Measurements from ENCODE around the gene NHSL1.

The NHSL1 gene

DNA sequence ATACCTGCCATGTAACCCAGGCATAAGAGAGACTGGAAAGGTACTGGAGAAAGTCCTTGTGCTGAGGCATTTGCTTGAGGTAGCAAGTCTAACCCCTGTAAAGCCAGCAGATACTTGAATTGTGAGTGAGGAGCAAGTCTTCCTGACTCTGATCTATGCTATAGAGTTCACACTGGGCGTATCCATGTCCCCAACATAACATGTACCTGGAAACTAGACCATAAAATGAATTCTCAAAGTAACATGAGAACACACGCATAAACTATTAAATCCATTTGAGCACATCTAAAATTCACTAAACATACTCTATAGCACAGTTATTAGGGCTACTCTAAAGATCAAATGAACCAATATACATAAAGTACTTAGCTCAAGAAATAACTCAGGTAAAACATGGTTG is 2.0 kb downstream of the NHSL1 start:
- WGBS, 2 experiments, result 94 to 95% methylated on average over 2 of the region's 2 CpGs
- H3K27ac ChIP-seq (ENCODE audit: insufficient read depth, low read depth, low read length, poor library complexity, severe bottlenecking), result no peak overlapping the region
- peaks cover 26% of the 10 kb centered on the region for H3K4me1 ChIP-seq (ENCODE audit: control insufficient read depth, insufficient read depth, low read length)
- no peaks in the 10 kb centered on the region for H3K27me3 ChIP-seq (ENCODE audit: control insufficient read depth, insufficient read depth, low read length, poor library complexity, severe bottlenecking)
- H3K36me3 ChIP-seq (ENCODE audit: control insufficient read depth, insufficient read depth, low read length), result no peaks in the 10 kb centered on the region
- no peak overlapping the region for H3K4me3 ChIP-seq (ENCODE audit: insufficient read depth, low read depth, low read length)
- no peaks in the 10 kb centered on the region for H3K9me3 ChIP-seq (ENCODE audit: control insufficient read depth, low read length)

DNA sequence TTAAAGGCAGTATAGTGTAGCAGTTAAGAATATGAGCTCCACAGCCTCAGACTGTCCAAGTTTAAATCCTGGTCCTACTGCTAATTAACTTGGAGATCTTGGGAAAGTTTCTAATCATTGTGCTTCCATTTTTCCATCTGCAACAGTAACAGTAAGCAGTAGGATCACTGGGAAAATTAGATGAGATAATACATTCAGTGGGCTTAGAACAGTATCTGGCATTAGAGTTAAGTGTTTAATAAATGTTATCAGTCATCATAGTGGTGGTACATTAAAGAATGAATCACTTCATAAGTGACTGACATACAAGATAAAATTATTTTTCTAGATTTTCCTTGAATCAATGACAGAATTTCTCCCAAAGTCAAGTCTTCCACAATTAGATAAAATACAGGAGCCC is 5.0 kb downstream of the NHSL1 start:
- Histone ChIP-seq H3K4me1 (ENCODE audit: control insufficient read depth, insufficient read depth, low read length) (peaks cover 21% of the 10 kb centered on the region), H3K36me3 (ENCODE audit: control insufficient read depth, insufficient read depth, low read length) (no peaks in the 10 kb centered on the region), H3K9me3 (ENCODE audit: control insufficient read depth, low read length) (no peaks in the 10 kb centered on the region), H3K4me3 (ENCODE audit: insufficient read depth, low read depth, low read length) (no peak overlapping the region), H3K27ac (ENCODE audit: insufficient read depth, low read depth, low read length, poor library complexity, severe bottlenecking) (no peak overlapping the region), H3K27me3 (ENCODE audit: control insufficient read depth, insufficient read depth, low read length, poor library complexity, severe bottlenecking) (no peaks in the 10 kb centered on the region)

DNA sequence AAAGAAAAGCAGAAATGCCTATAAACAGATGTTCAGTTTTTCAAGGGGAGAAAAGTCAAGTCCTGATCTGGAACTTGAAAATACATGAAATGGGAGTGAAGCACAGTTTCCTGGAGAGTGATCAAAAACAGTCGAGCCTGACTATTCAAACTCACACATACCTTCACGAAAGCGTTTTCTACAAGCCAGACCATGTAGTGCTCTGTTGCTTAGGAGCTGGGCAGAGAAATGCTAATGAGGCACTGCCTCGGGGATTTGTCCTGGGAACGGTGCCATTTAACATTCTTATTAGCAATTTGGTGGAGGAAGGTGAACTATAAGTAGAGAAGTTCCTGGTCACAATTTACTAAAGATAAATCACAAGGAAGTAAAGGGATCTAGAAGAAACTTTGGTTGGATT is 5.9 kb downstream of the NHSL1 start:
- H3K36me3 ChIP-seq (ENCODE audit: control insufficient read depth, insufficient read depth, low read length), result no peaks in the 10 kb centered on the region
- 9% methylated on average over 4 to 5 of the region's 5 CpGs for WGBS, 2 experiments
- no peaks in the 10 kb centered on the region for H3K9me3 ChIP-seq (ENCODE audit: control insufficient read depth, low read length)
- no peaks in the 10 kb centered on the region for H3K27me3 ChIP-seq (ENCODE audit: control insufficient read depth, insufficient read depth, low read length, poor library complexity, severe bottlenecking)
- H3K27ac ChIP-seq (ENCODE audit: insufficient read depth, low read depth, low read length, poor library complexity, severe bottlenecking), result no peak overlapping the region
- H3K4me3 ChIP-seq (ENCODE audit: insufficient read depth, low read depth, low read length), result no peak overlapping the region
- H3K4me1 ChIP-seq (ENCODE audit: control insufficient read depth, insufficient read depth, low read length), result peaks cover 13% of the 10 kb centered on the region

DNA sequence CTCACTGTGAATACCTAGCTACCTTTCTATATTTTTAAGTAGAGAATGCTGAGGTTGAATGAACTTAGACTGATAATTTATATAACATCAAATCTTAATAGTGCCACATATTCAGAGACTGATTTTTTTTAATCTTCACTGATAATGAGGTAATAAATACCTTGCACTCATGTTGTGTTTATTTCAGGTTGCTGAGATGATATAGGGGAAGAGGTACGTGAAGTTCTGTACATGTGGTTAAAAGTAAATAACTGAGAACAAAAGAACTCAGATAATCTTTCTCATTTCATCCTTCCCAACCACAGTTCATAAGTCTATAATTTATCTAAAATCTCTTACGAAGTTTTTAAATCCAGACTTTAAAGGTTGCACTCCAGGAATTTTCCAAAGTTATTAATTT is 6.4 kb downstream of the NHSL1 start:
- 80 to 92% methylated on average over 1 to 2 of the region's 2 CpGs for WGBS, 2 experiments
- Histone ChIP-seq H3K4me1 (ENCODE audit: control insufficient read depth, insufficient read depth, low read length) (peaks cover 8% of the 10 kb centered on the region), H3K9me3 (ENCODE audit: control insufficient read depth, low read length) (no peaks in the 10 kb centered on the region), H3K4me3 (ENCODE audit: insufficient read depth, low read depth, low read length) (no peak overlapping the region), H3K27ac (ENCODE audit: insufficient read depth, low read depth, low read length, poor library complexity, severe bottlenecking) (no peak overlapping the region), H3K27me3 (ENCODE audit: control insufficient read depth, insufficient read depth, low read length, poor library complexity, severe bottlenecking) (no peaks in the 10 kb centered on the region), H3K36me3 (ENCODE audit: control insufficient read depth, insufficient read depth, low read length) (no peaks in the 10 kb centered on the region)

DNA sequence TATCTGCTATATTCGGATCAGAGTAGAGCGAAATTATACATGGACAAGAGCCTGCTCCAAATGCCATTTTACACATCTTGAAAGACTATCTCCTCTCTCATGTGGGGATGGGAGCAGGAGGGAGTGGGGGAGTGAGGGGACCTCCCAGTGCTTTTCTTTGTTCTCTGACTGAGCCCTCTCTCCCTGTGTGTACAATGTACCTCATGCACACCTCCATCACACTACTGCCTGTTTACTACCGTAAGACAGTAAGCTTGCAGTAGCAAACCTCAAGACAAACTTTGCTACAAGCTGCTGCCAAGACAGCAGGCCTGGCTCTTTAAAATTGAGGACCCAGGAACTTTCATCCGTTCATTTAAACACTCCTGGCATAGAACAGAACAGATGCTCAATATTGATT is 7.2 kb downstream of the NHSL1 start:
- Histone ChIP-seq H3K4me3 (ENCODE audit: insufficient read depth, low read depth, low read length) (no peak overlapping the region), H3K9me3 (ENCODE audit: control insufficient read depth, low read length) (no peaks in the 10 kb centered on the region), H3K4me1 (ENCODE audit: control insufficient read depth, insufficient read depth, low read length) (peaks cover 7% of the 10 kb centered on the region), H3K27ac (ENCODE audit: insufficient read depth, low read depth, low read length, poor library complexity, severe bottlenecking) (no peak overlapping the region), H3K27me3 (ENCODE audit: control insufficient read depth, insufficient read depth, low read length, poor library complexity, severe bottlenecking) (no peaks in the 10 kb centered on the region), H3K36me3 (ENCODE audit: control insufficient read depth, insufficient read depth, low read length) (no peaks in the 10 kb centered on the region)
- WGBS, 2 experiments, result 69 to 80% methylated on average over 4 of the region's 4 CpGs

DNA sequence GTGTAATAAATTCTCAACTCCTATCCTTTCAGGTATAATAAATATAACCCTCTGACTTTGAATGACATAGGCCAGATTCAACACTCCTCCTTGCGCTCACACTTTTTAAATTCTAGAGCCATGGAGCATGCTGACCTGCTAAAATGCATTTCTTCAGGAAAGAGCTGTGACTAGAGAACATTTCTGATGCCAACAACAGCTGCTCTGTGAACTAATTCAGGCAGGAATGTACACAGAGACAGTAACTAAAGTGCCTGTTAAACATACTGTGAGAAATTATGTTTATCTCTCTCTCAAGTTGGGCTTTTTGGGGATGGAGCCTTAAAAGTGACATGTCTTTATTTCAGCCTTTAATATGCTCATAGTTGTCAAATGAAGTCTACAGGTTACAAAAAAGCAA is 8.3 kb downstream of the NHSL1 start:
- Histone ChIP-seq H3K4me1 (ENCODE audit: control insufficient read depth, insufficient read depth, low read length) (peaks cover 16% of the 10 kb centered on the region), H3K27me3 (ENCODE audit: control insufficient read depth, insufficient read depth, low read length, poor library complexity, severe bottlenecking) (no peaks in the 10 kb centered on the region), H3K27ac (ENCODE audit: insufficient read depth, low read depth, low read length, poor library complexity, severe bottlenecking) (no peak overlapping the region), H3K4me3 (ENCODE audit: insufficient read depth, low read depth, low read length) (no peak overlapping the region), H3K9me3 (ENCODE audit: control insufficient read depth, low read length) (no peaks in the 10 kb centered on the region), H3K36me3 (ENCODE audit: control insufficient read depth, insufficient read depth, low read length) (no peaks in the 10 kb centered on the region)
- 94 to 96% methylated on average over 1 of the region's 1 CpG for WGBS, 2 experiments

DNA sequence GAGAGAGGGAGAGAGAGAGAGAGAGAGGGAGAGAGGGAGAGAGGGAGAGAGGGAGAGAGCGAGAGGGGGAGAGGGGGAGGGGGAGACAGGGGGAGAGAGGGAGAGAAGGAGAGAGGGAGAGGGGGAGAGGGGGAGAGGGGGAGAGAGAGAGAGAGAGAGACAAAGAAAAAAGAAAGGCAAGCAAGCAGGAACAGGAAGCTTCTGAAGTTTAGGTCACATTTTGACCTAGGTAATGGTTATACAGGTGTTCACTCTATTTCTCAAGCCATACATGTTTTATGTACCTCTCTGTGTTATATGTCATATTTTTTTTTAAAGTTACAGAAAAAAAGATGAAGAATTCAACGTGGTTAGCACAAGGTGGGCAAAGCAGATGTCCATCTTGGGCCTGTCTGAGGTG is 9.4 kb downstream of the NHSL1 start:
- Histone ChIP-seq H3K27me3 (ENCODE audit: control insufficient read depth, insufficient read depth, low read length, poor library complexity, severe bottlenecking) (no peaks in the 10 kb centered on the region), H3K27ac (ENCODE audit: insufficient read depth, low read depth, low read length, poor library complexity, severe bottlenecking) (no peak overlapping the region), H3K9me3 (ENCODE audit: control insufficient read depth, low read length) (no peaks in the 10 kb centered on the region), H3K4me3 (ENCODE audit: insufficient read depth, low read depth, low read length) (no peak overlapping the region), H3K4me1 (ENCODE audit: control insufficient read depth, insufficient read depth, low read length) (peaks cover 26% of the 10 kb centered on the region), H3K36me3 (ENCODE audit: control insufficient read depth, insufficient read depth, low read length) (no peaks in the 10 kb centered on the region)
- WGBS, 2 experiments, result 93 to 100% methylated on average over 1 of the region's 2 CpGs

DNA sequence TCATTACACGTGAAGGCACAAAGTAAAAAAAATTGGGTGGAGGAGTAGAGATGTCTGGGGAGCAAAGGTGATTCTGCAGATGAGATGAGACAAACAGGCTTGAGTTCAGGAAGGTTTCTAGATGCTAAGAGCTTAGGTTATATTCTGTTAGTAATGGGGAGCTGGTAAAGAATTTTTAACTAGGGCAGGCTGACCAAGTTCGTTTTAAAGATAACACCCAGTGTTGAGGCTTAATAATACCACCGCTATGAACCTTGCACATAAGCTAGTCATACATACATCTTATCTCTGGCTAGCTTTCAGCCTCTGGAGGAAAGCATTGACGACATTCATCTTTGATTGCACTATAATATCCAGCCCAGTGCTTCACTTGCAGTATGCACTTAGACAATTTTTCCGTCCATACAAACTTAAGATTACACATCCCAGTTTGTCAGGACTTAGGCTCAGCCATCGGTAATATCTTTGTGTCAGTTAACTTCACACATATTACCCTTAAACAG is 12.1 kb downstream of the NHSL1 start:
- Histone ChIP-seq H3K27ac (ENCODE audit: insufficient read depth, low read depth, low read length, poor library complexity, severe bottlenecking) (no peak overlapping the region), H3K36me3 (ENCODE audit: control insufficient read depth, insufficient read depth, low read length) (no peaks in the 10 kb centered on the region)
- WGBS, 2 experiments, result 96 to 98% methylated on average over 6 of the region's 6 CpGs

DNA sequence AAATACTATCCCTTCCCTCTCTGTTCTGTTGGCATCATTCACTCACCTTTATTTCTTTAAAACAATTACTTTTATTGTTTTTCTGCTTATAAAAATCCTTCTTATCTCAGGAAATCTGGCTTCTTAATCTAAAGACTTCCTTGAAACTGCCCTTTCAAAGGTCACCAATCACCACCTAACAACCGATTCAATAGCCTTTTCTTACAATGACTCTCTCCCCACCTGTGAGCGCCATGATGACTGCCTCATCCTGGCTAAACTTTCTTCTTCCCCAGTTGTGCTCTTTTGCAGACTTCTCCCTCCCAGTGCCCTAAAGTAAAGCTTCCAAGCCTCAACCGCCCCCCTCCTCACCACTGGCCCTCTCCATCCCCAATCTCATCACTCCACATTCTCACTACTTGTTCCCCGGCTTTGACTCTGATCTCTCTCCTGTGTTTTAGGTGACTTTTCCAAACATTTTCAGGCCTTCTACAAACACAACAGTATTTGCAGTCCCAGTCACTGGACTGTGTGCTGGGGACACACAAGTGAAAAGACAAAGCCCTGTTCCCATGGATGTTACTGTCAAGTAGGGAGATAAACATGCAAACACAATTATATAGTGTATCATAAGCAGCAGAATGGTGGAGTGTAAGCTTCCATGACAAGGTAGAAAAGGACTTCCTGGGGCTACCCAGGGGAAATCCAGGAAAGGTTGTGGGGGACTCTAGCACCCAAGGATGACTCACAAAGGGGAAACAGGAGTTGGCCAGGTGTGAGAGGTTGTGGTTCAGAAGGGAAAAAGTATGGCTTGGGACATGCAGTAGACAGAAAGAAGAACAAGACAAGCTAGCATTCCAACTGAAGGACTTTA is 12.8 kb downstream of the NHSL1 start:
- Histone ChIP-seq H3K27me3 (ENCODE audit: control insufficient read depth, insufficient read depth, low read length, poor library complexity, severe bottlenecking) (no peaks in the 10 kb centered on the region), H3K9me3 (ENCODE audit: control insufficient read depth, low read length) (no peaks in the 10 kb centered on the region), H3K4me1 (ENCODE audit: control insufficient read depth, insufficient read depth, low read length) (peaks cover 26% of the 10 kb centered on the region), H3K4me3 (ENCODE audit: insufficient read depth, low read depth, low read length) (no peak overlapping the region), H3K27ac (ENCODE audit: insufficient read depth, low read depth, low read length, poor library complexity, severe bottlenecking) (no peak overlapping the region), H3K36me3 (ENCODE audit: control insufficient read depth, insufficient read depth, low read length) (no peaks in the 10 kb centered on the region)
- WGBS, 2 experiments, result 64 to 67% methylated on average over 4 of the region's 4 CpGs

More for the DNA sequence above, 12.1 kb downstream of the NHSL1 start:
- Histone ChIP-seq H3K9me3 (ENCODE audit: control insufficient read depth, low read length) (no peaks in the 10 kb centered on the region), H3K27me3 (ENCODE audit: control insufficient read depth, insufficient read depth, low read length, poor library complexity, severe bottlenecking) (no peaks in the 10 kb centered on the region), H3K4me1 (ENCODE audit: control insufficient read depth, insufficient read depth, low read length) (peaks cover 31% of the 10 kb centered on the region), H3K4me3 (ENCODE audit: insufficient read depth, low read depth, low read length) (no peak overlapping the region)

DNA sequence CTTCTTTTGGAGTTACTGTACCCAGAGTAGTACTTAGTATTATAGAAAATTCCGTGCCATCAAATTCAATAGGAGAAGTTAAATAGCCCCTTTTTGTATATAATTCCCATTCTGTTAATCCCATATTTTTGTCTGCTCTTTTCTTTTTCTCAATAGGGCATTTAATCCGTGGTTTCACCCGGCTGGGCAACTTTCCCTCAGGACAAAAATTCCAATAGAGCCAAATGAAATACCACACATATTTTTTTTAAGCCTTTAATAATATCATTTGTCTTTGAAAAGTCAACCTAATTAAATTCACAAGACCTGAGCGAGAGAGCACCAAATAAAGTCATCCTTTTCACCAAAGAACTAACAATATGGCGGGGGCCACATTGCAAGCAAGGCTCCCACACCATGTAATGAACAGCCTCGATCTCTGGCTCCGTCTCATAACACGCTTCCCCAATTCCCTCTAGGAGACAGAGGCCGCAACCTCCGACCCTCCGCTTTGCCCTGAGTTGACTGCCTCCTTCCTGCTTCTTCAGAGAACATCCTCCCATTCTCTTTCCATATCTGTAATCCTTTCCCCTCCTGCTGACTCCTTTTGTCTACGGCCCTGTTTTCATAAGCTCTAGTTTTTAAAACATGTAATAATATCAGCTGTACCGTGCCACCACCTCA is 13.6 kb downstream of the NHSL1 start:
- WGBS, 2 experiments, result 57 to 58% methylated on average over 13 of the region's 13 CpGs
- H3K27ac ChIP-seq (ENCODE audit: insufficient read depth, low read depth, low read length, poor library complexity, severe bottlenecking), result peak overlapping the region; percentile 53
- H3K4me3 ChIP-seq (ENCODE audit: insufficient read depth, low read depth, low read length), result no peak overlapping the region

More for the DNA sequence above, 13.6 kb downstream of the NHSL1 start:
- no peaks in the 10 kb centered on the region for H3K27me3 ChIP-seq (ENCODE audit: control insufficient read depth, insufficient read depth, low read length, poor library complexity, severe bottlenecking)
- H3K9me3 ChIP-seq (ENCODE audit: control insufficient read depth, low read length), result no peaks in the 10 kb centered on the region
- peaks cover 26% of the 10 kb centered on the region for H3K4me1 ChIP-seq (ENCODE audit: control insufficient read depth, insufficient read depth, low read length)
- H3K36me3 ChIP-seq (ENCODE audit: control insufficient read depth, insufficient read depth, low read length), result no peaks in the 10 kb centered on the region
